Activated gamma-delta T cell (primary cell): ENCODE results near the gene SBF2.
"Not testable (repeated sequence)": the region's sequence is repeated elsewhere in the genome, so short reads cannot be mapped to it uniquely, and the experiment has no call there.

Experiments
- DNase-seq: peaks from one replicate; lab custom pipeline; 2025; lab: John Stamatoyannopoulos, UW

The SBF2 gene

GRCh38 chr11:10267821-10268220, 26.2 kb downstream of the SBF2 start:
- no peak for DNase-seq

DNA sequence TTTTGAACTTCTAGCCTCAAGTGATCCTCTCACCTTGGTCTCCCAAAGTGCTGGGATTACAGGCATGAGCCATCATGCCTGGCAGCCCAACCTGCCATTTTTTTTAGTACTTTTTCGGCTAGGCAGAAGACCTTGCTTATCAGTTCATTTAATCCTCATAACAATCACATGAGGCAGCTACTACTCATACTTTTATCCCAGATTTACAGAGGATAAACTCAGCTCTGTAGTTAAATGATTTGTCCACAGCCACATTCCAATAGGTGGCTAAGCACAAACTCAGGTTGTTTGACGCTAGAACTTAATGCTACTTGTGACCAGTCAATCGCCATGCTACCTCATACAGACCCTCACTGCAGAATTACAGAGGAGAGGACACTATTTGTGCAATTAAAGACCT, 28.1 kb downstream of the SBF2 start:
- DNase-seq: no peak

DNA sequence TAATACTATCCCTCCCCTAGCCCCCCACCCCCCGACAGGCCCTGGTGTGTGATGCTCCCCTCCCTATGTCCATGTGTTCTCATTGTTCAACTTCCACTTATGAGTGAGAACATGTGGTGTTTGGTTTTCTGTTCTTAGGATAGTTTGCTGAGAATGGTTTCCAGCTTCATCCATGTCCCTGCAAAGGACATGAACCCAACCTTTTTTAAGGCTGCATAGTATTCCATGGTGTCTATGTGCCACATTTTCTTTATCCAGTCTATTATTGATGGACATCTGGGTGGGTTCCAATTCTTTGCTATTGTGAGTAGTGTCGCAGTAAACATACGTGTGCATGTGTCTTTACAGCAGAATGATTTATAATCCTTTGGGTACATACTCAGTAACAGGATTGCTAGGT, 29.3 kb downstream of the SBF2 start:
- not testable (repeated sequence) for DNase-seq

- DNase-seq: no peak
These were observed 30.1 kb downstream of the SBF2 start for GRCh38 chr11:10263929-10264328.

DNA sequence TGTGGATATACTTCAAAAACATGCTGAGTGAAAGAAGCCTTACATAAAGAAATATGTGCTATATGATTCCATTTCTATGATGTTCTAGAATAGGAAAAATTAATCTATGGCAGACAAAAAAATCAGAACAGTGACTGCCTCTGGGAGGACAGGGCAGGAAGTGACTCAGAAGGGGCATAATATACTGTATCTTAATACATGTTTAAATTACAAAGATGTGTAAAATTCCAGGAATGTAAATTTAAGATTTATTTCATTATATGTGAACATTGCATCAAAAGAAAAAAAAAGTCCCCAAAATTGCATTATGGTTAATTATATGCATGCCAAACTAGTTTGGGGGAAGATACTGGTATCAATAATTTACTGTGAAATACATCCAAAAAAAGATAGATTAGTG, 32.2 kb downstream of the SBF2 start:
- no peak for DNase-seq

GRCh38 chr11:10257478-10257877, 36.5 kb downstream of the SBF2 start:
- no peak for DNase-seq

GRCh38 chr11:10255388-10256125, 38.5 kb downstream of the SBF2 start:
- DNase-seq: no peak

DNA sequence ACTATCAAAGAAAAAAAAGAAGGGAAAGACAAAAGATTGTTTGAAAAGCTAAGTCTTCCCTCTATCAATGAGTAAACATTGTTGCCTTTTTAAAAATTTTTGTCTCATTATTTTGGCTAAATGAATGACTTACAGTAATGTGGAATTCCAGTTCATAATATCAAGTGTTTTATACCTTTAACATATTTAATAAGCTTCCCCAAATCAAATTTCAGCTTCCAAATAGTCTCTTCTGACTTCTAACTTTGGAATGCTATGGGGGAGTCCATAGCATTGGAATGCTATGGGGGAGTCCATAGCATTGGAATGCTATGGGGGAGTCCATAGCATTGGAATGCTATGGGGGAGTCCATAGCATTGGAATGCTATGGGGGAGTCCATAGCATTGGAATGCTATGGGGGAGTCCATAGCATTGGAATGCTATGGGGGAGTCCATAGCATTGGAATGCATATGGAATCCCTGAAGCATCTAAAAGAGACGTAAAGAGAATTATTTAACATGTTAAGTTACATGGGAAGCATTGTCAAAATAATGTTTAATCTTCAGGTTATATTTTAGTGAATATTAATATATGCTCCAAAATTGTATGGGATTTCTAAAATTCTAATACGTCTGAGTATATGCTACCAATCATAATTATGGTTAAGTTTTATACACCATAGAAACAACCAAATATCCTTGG, 44.4 kb downstream of the SBF2 start:
- DNase-seq: not testable (repeated sequence)

- no peak for DNase-seq
These were observed 47.0 kb downstream of the SBF2 start for GRCh38 chr11:10247011-10247410.

DNA sequence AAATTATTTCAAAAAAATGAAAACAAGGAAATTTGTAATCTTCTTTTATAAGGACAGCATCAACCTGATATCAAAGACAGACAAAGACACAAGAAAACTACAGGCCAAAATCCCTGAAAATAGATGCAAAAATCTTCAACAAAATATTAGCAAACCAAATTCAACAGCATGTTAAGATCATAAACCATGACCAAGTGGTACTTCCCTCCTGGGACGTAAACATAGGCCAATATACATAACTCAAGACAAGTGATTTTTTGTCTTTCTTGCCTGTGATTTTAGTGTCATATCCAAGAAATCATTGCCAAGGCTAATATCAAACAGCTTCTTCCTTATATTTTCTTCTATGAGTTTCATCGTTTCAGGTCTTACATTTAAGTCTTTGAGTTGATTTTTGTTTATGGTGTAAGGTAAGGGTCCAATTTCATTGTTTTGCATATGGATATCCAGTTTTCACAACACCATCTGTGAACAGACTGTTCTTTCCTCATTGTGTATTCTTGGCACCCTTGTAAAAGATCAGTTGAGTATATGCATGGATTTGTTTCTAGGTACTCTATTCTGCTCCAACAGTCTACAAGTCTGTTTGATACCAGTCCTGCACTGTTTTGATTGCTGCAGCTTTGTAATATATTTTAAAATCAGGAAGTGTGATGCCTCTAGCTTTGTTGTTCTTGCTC, 50.0 kb downstream of the SBF2 start:
- DNase-seq: no peak

- DNase-seq: no peak
These were observed 57.2 kb downstream of the SBF2 start for GRCh38 chr11:10236840-10237239.

DNA sequence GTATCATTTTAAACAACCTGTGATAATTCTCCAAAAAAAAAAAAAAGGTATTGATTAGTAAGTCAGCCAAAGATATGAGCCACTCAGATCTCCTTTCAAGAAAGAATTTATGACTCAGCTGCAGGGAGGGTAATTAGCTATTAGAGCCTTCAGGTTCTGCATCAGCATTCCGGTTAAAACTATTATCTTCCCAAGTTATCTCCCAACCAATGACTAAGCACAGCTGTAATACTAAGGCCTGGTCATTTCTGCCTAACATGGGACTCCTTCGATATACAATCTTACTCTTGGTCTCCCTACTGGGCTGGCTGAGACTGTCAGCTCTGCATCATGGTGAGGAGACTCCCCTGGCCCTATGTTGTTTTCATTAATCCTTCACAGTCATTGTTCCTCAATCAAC, 60.4 kb downstream of the SBF2 start:
- DNase-seq: no peak

DNA sequence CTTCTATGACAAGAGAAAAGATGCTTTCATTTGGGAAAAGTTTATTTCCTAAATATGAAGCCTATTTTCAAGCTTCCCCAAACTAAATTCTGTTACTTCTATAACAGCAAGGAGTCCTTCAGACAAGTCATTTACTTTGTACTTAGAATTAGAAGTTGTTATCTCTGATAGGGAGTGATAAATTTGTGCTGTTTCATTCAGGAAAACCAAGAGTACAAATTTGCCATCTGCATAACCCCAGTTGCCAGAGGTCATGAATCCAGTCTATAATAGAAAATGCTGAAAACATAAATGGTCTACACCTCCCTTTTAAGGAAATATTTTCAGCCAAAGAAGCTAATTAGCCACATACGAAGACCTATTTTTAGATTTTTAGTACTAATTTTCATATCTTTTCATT, 61.3 kb downstream of the SBF2 start:
- no peak for DNase-seq

- not testable (repeated sequence) for DNase-seq
These were observed 62.2 kb downstream of the SBF2 start for GRCh38 chr11:10231803-10232202.

DNA sequence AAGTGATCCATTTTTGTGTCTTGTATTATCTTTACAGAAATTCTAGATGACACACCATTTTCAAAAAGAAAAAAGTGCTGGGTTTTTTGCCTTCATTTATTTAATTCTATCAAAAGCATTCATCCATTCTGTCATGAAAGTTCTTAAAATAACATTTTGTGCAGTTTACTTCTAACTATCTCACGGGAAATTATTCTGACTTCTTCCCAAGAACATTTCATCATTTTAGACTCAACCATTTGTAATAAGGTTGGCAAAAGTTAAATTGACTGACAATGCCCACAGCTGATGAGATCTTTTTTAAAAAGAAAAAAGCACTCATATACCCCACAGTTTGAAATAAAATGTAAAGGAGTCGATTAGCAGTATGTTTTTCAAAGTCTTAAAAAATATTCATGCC, 68.5 kb downstream of the SBF2 start:
- no peak for DNase-seq

- DNase-seq: no peak
These were observed 71.6 kb downstream of the SBF2 start for GRCh38 chr11:10222399-10222798.

DNA sequence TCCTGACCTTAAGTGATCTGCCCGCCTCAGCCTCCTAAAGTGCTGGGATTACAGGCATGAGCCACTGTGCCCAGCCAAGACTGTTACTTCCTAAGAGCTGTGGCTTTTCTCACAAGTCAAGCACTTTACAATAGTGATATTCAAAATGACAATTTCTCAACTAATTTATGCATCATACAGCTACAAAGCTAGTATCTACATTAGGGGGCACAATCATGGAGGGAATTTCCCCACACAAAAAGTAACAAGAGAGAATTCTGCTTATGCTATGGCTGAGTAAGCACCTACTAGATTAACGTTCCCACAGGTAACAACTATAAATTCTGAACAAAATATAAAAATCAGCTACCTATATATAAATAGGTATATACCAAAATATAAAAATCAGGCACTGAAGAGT, 72.7 kb downstream of the SBF2 start:
- no peak for DNase-seq

DNA sequence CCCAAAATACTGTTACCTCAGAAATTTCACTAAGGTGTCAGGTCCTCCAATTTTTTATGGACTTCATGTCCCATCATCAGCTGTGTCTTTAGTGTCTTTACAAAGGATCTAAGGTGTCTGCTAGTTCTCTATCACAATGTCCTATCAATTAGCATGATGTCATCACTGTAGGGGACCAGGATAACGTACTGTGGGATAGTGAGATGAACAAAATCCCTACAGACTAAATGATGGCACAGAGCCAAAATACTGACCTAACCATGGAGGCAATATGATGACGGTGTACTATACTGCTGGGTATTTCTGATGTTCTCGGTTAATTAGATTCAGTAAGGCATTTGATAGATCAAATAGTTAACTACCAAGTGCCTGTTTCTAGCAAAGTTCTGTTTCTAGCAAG, 82.5 kb downstream of the SBF2 start:
- DNase-seq: no peak

DNA sequence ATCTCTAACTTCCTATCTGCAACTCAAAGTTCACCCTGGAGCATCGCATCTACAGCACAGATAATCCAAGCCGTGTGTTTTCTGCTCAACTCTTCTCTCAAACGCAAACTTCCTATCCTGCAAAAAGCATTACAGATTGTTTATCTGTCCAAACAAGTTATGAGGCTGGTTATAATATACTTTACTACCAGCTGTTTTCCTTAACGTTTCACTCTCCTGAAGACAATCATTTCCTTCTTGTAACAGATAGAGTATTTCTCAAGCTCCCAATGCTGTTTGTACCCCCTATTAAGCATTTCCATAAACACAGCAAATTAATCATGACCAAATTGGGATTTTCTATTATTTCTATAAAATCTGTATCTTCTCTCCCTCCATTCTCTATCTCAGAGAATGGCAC, 84.7 kb downstream of the SBF2 start:
- DNase-seq: no peak

GRCh38 chr11:10208131-10208575, 85.9 kb downstream of the SBF2 start:
- no peak for DNase-seq

- DNase-seq: no peak
These were observed 88.1 kb downstream of the SBF2 start for GRCh38 chr11:10205928-10206327.

DNA sequence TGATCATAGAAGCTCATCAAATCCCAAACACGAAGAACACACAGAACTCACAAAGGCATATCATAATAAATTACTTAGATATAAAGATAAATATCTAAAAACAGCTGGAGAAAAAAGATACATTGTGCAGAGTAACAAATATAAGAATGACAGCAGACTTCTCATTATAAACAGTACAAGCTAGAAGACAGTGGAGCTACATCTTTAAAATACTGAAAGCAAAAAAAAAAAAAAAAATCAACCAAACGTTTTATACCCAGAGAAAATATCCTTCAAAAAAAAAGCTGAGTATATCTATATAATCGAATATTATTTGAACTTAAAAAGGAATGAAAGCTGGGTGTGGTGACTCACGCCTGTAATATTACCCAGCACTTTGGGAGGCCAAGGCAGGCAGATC, 90.0 kb downstream of the SBF2 start:
- no peak for DNase-seq

DNA sequence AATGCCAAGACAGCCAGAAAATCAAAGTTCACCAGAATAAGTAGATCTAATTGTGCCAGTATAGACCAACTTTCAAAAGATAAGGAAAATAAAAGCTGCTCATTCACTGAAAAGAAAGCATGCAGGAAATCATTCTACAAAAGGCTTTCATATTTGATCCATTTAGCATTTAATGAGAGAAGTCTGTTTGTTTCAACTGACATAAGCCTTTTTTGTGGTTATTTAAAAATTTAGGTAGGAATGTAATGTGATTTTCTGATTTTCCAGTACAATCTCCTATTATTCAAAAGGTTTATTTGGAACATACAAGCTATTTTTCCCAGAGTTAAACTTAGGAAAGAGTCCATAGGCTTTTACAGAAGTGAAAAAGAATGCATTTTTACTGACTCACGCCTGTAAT, 92.7 kb downstream of the SBF2 start:
- no peak for DNase-seq
